Caki2 (cell line): ENCODE data around the gene IL17RD. TPM values are rescaled to one million over a fixed set of nuclear protein-coding genes. Genes with fewer than 3 reads are reported as not detected.

Experiments
- DNase-seq: peaks from one replicate; pipeline ENCODE4 v3.0.0-alpha.2; 2015; ENCODE audit warnings: low read depth
- in situ Hi-C: cut with HindIII; loops from 2 replicates; pipeline ENCODE4 v1.10.0; 2016; ENCODE audit warnings: low sequenced_read_pairs, low pct_unique_long_range_greater_than_20kb, mixed read lengths
- total RNA-seq: library from RNA; depleted of rRNA; stranded (reverse); fragments of >200 nt; shearing (Covaris generic); gene quantifications from 2 replicates; pipeline ENCODE4 v1.2.3, GENCODE V29; 2014; ENCODE audit warnings: low replicate concordance

IL17RD gene
- total RNA-seq, 1 experiment from 2014 or later: 2.6 TPM

GRCh38 chr3:57141719-57142410 is 23.3 kb downstream of the IL17RD start:
- in situ Hi-C loops: no loop called here
- DNase-seq: no peak

- in situ Hi-C loops: no loop called here
- DNase-seq: no peak
These were observed 24.3 kb downstream of the IL17RD start for GRCh38 chr3:57140894-57141293.

- in situ Hi-C loops: no loop called here
- DNase-seq: no peak
These were observed 29.0 kb downstream of the IL17RD start for GRCh38 chr3:57135964-57136719.

- DNase-seq: no peak
- in situ Hi-C loops: no loop called here
These were observed 32.0 kb downstream of the IL17RD start for GRCh38 chr3:57133157-57133556.

GRCh38 chr3:57132674-57133073 is 32.5 kb downstream of the IL17RD start:
- in situ Hi-C loops: no loop called here

GRCh38 chr3:57131210-57131588 is 34.0 kb downstream of the IL17RD start:
- in situ Hi-C loops: no loop called here
- no peak for DNase-seq

More at GRCh38 chr3:57132674-57133073, 32.5 kb downstream of the IL17RD start:
- no peak for DNase-seq

GRCh38 chr3:57130571-57131209 is 34.5 kb downstream of the IL17RD start:
- no peak for DNase-seq
- in situ Hi-C loops: no loop called here

GRCh38 chr3:57128826-57129667 is 36.1 kb downstream of the IL17RD start:
- in situ Hi-C loops: no loop called here
- DNase-seq: no peak

- in situ Hi-C loops: no loop called here
These were observed 37.1 kb downstream of the IL17RD start for GRCh38 chr3:57127891-57128518.

GRCh38 chr3:57126244-57126643 is 38.9 kb downstream of the IL17RD start:
- no peak for DNase-seq
- in situ Hi-C loops: no loop called here

More at GRCh38 chr3:57127891-57128518, 37.1 kb downstream of the IL17RD start:
- DNase-seq: no peak

- DNase-seq: no peak
- in situ Hi-C loops: no loop called here
These were observed 44.5 kb downstream of the IL17RD start for GRCh38 chr3:57120451-57121174.

GRCh38 chr3:57120040-57120439 is 45.1 kb downstream of the IL17RD start:
- in situ Hi-C loops: no loop called here
- DNase-seq: no peak

GRCh38 chr3:57118254-57118653 is 46.9 kb downstream of the IL17RD start:
- DNase-seq: no peak
- in situ Hi-C loops: no loop called here

- DNase-seq: no peak
- in situ Hi-C loops: no loop called here
These were observed 48.7 kb downstream of the IL17RD start for GRCh38 chr3:57116501-57116900.

GRCh38 chr3:57112206-57112605 is 52.9 kb downstream of the IL17RD start:
- DNase-seq: no peak
- in situ Hi-C loops: no loop called here

GRCh38 chr3:57110798-57111197 is 54.4 kb downstream of the IL17RD start:
- in situ Hi-C loops: no loop called here
- DNase-seq: no peak

GRCh38 chr3:57110214-57110613 is 54.9 kb downstream of the IL17RD start:
- DNase-seq: no peak

More at GRCh38 chr3:57110214-57110613, 54.9 kb downstream of the IL17RD start:
- in situ Hi-C loops: no loop called here
